ENCODE results near the gene CACNB3. TPM values are rescaled to one million over a fixed set of nuclear protein-coding genes. Genes with fewer than 3 reads are reported as not detected.

Gene CACNB3
- total and polyA plus RNA-seq, 2 of the 8 experiments (the other 6 are each of a cell fraction or from before 2014, with no cell fraction given): 12.5 to 16.0 TPM

- H3K23ac ChIP-seq (ENCODE audit: insufficient read length): no peak overlapping the region
- DNase-seq (ENCODE audit: low read depth in 1 of 2, low spot score in 2 of 2) (no peak), FAIRE-seq (no peak)
- H3K18ac ChIP-seq (ENCODE audit: extremely low read depth, low read length): no peak overlapping the region
- no peak overlapping the region for H2AK5ac ChIP-seq (ENCODE audit: low read depth, low read length)
- H3K4me3 ChIP-seq (ENCODE audit: extremely low read depth in 1 of 4, insufficient read depth in 2 of 4, low read depth in 3 of 4, low read length in 4 of 4): no peak overlapping the region
- no peaks in the 10 kb centered on the region for H3K27me3 ChIP-seq (replicated peaks in 1 of 4; ENCODE audit: control insufficient read depth in 3 of 4, extremely low read depth in 1 of 4, insufficient read depth in 3 of 4, low read length in 3 of 4)
- H2AFZ ChIP-seq (ENCODE audit: low read length): 0 out of 2 replicates have a peak overlapping the region, but pooled peaks have one; percentile 5
- no peaks in the 10 kb centered on the region for H3K79me1 ChIP-seq (ENCODE audit: low read depth, low read length)
- H2BK20ac ChIP-seq (ENCODE audit: low read length): no peak overlapping the region
- H3K79me2 ChIP-seq (ENCODE audit: control insufficient read depth in 1 of 2, insufficient read depth in 2 of 2, low read length in 2 of 2): no peaks in the 10 kb centered on the region
- H2BK5ac ChIP-seq (ENCODE audit: low read depth, low read length): no peak overlapping the region
- WGBS, 2 experiments (ENCODE audit: extremely low coverage in 1 of 2, insufficient coverage in 1 of 2, insufficient read length in 1 of 2, insufficient replicate concordance in 2 of 2, low coverage in 1 of 2, low lambda C conversion rate in 2 of 2, missing lambda C conversion rate in 1 of 2): 87% methylated on average over 14 of the region's 14 CpGs; no CpG with 5 or more reads in 1 of the 2 experiments
- H3K27ac ChIP-seq (ENCODE audit: low read depth, low read length): no peak overlapping the region
- no peaks in the 10 kb centered on the region for H4K20me1 ChIP-seq (replicated peaks in 1 of 2; ENCODE audit: control insufficient read depth in 1 of 2, insufficient read depth in 2 of 2, low read length in 2 of 2)
- CTCF ChIA-PET (ENCODE audit: partially characterized antibody): interaction anchor here (0.6 to 1.6 kb wide), 2 partner anchors 48 to 770 kb away, joined by 3 to 6 read pairs; no protein-coding TSS in a partner anchor
- H3K14ac ChIP-seq (ENCODE audit: insufficient read length): no peak overlapping the region
- no peak overlapping the region for H3K4me2 ChIP-seq (ENCODE audit: insufficient read depth in 1 of 2, low read depth in 2 of 2, low read length in 2 of 2)
- H3K36me3 ChIP-seq (ENCODE audit: control insufficient read depth in 2 of 4, insufficient read depth in 4 of 4, low read length in 3 of 4): no peaks in the 10 kb centered on the region
- H4K91ac ChIP-seq (replicated peaks; ENCODE audit: insufficient read length, low read length): no peak overlapping the region
- no peaks in the 10 kb centered on the region for H3K9me3 ChIP-seq (ENCODE audit: insufficient read depth in 2 of 2, low read depth in 1 of 2, low read length in 1 of 2)
- no peak overlapping the region for H2BK12ac ChIP-seq (ENCODE audit: low read depth, low read length)
- no peak for TF ChIP-seq CBX8 (IDR thresholded peaks at IDR 0.05; ENCODE audit: borderline replicate concordance, low read depth, low read length)
- no peak for TF ChIP-seq SP2 (IDR thresholded peaks at IDR 0.05; ENCODE audit: low read length)
- TF ChIP-seq SIN3A (conservative IDR thresholded peaks at IDR 0.05 in 1 of 2, IDR thresholded peaks at IDR 0.05 in 1 of 2; ENCODE audit: low read depth in 1 of 2, low read length in 2 of 2): no peak
- no peak for TF ChIP-seq TCF12 (IDR thresholded peaks at IDR 0.05; ENCODE audit: low read depth, low read length)
- no peak for TF ChIP-seq RNF2 (IDR thresholded peaks at IDR 0.05; ENCODE audit: borderline replicate concordance, low read depth, low read length, missing control alignments, poor library complexity, severe bottlenecking)
- TF ChIP-seq, protein P1, sequence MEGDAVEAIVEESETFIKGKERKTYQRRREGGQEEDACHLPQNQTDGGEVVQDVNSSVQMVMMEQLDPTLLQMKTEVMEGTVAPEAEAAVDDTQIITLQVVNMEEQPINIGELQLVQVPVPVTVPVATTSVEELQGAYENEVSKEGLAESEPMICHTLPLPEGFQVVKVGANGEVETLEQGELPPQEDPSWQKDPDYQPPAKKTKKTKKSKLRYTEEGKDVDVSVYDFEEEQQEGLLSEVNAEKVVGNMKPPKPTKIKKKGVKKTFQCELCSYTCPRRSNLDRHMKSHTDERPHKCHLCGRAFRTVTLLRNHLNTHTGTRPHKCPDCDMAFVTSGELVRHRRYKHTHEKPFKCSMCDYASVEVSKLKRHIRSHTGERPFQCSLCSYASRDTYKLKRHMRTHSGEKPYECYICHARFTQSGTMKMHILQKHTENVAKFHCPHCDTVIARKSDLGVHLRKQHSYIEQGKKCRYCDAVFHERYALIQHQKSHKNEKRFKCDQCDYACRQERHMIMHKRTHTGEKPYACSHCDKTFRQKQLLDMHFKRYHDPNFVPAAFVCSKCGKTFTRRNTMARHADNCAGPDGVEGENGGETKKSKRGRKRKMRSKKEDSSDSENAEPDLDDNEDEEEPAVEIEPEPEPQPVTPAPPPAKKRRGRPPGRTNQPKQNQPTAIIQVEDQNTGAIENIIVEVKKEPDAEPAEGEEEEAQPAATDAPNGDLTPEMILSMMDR (IDR thresholded peaks at IDR 0.05; ENCODE audit: control extremely low read depth in 1 of 3, insufficient read depth in 1 of 3, low read depth in 1 of 3, low read length in 3 of 3): no peak
- no peak overlapping the region; the same call in 1 of the 2 replicates for H4K8ac ChIP-seq (ENCODE audit: extremely low read depth, insufficient read depth, low read length)
- POLR2A ChIA-PET (ENCODE audit: partially characterized antibody): interaction anchor here (1.1 kb wide), 1 partner anchor 79 kb away, joined by 4 read pairs; no protein-coding TSS in a partner anchor
- no peak overlapping the region for H2BK120ac ChIP-seq (replicated peaks; ENCODE audit: low read depth, low read length)
- H2BK15ac ChIP-seq (ENCODE audit: low read length): no peak overlapping the region
- no peak overlapping the region for H3K4ac ChIP-seq (replicated peaks; ENCODE audit: insufficient read length, low read depth, low read length)
- no peaks in the 10 kb centered on the region for H3K4me1 ChIP-seq (replicated peaks in 1 of 4; ENCODE audit: control insufficient read depth in 3 of 4, insufficient read depth in 4 of 4, low read length in 3 of 4)
- H3K56ac ChIP-seq (replicated peaks; ENCODE audit: insufficient read length, low read depth, low read length): no peak overlapping the region
- H4K5ac ChIP-seq (ENCODE audit: insufficient read length, low read depth, low read length): no peak overlapping the region
- no peak overlapping the region for H3K9ac ChIP-seq (replicated peaks in 1 of 4; ENCODE audit: extremely low read depth in 1 of 4, low read depth in 3 of 4, low read length in 3 of 4)
- H3K23me2 ChIP-seq (ENCODE audit: low read depth, low read length): no peaks in the 10 kb centered on the region
Measured at GRCh38 chr12:48800971-48801370, 17.3 kb upstream of the CACNB3 start.

Measured in H1 (cell line).